Kidney (tissue), 14 donors: ENCODE measurements around the gene SFMBT2. TPM values are rescaled to one million over a fixed set of nuclear protein-coding genes. Genes with fewer than 3 reads are reported as not detected.

Experiments used
- DNase-seq, 5 donors: peaks; one replicate each; pipeline ENCODE4 v3.0.0-alpha.2; 2013 to 2020
- FAIRE-seq: peaks from 2 replicates; lab custom pipeline; 2012; peaks lifted over from hg19 to GRCh38; lab: Jason Lieb, UNC
- H3K27ac ChIP-seq, 2 donors: one replicate each; pipeline ENCODE4 v1.7.0; 2013; ENCODE audit warnings: low read depth in 2 of 2, low read length in 2 of 2, inconsistent platforms in 1 of 2
- H3K27me3 ChIP-seq: one replicate; pipeline ENCODE4 v1.7.1; 2013; ENCODE audit warnings: low read length, inconsistent platforms; ENCODE audit not compliant: control insufficient read depth, insufficient read depth
- H3K36me3 ChIP-seq, 3 donors: one replicate each; pipeline versions ENCODE4 v1.7.0 to v1.7.1; 2013; ENCODE audit warnings: low read length in 3 of 3, control low read depth in 1 of 3, inconsistent platforms in 1 of 3; ENCODE audit not compliant: insufficient read depth in 3 of 3, control insufficient read depth in 2 of 3
- H3K4me1 ChIP-seq, 3 donors: one replicate each; pipeline versions ENCODE4 v1.7.0 to v1.7.1; 2013; ENCODE audit warnings: low read length in 3 of 3, inconsistent platforms in 1 of 3, low read depth in 1 of 3; ENCODE audit not compliant: control insufficient read depth in 2 of 3, insufficient read depth in 2 of 3
- H3K4me3 ChIP-seq, 3 donors: one replicate each; pipeline versions ENCODE4 v1.7.0 to v1.8.1; 2013; ENCODE audit warnings: low read length in 3 of 3, control low read depth in 1 of 3, inconsistent platforms in 1 of 3
- H3K9ac ChIP-seq, 3 donors: one replicate each; pipeline versions ENCODE4 v1.7.0 to v1.7.1; 2013; ENCODE audit warnings: low read length in 3 of 3, control low read depth in 1 of 3, inconsistent platforms in 1 of 3
- H3K9me3 ChIP-seq, 3 donors: one replicate each; pipeline versions ENCODE4 v1.7.0 to v1.7.1; 2013; ENCODE audit warnings: low read length in 3 of 3, control low read depth in 1 of 3, inconsistent platforms in 1 of 3; ENCODE audit not compliant: control insufficient read depth in 2 of 3, insufficient read depth in 1 of 3
- intact Hi-C: fragments of 100-400 bp; cut with DNase I; formaldehyde crosslinking; loops from one replicate; pipeline ENCODE4 v1.11.1; 2022
- polyA plus RNA-seq: library from polyadenylated mRNA; stranded (reverse); fragments of 350-450 nt; fragmentation: Illumina TruSeq; extraction: RNeasy Lipid Tissue Mini Kit (QIAGEN cat#74804); gene quantifications from one replicate; pipeline ENCODE4 v1.2.3, GENCODE V29; 2014; ENCODE audit warnings: low read depth, low replicate concordance; ENCODE audit not compliant: insufficient read depth
- total RNA-seq: library from RNA; stranded (reverse); fragmentation: NEBNext Ultra II Directional; extraction: Animal tissue kit (Norgen Biotek cat#: 25700); gene quantifications from one replicate; pipeline ENCODE4 v1.2.1, GENCODE V29; 2021
- TF ChIP-seq, protein P1 (sequence below): IDR thresholded peaks from 3 replicates; pipeline ENCODE4 v1.5.1; 2012; ENCODE audit warnings: mild to moderate bottlenecking, moderate library complexity, borderline replicate concordance; ENCODE audit not compliant: insufficient read depth; ENCODE audit errors: extremely low read depth
- donor health status: control.
- donor health status: control.
- donor health status: control.
- donor health status: control.
- donor health status: control.
- donor health status: DM: yes; HTN: yes; CAD: no.
- donor health status: Normal renal cell carcinoma (clear cell type).

Gene SFMBT2
- total and polyA plus RNA-seq, 2 donors from 2014 or later: 1.2 to 15.3 TPM

DNA sequence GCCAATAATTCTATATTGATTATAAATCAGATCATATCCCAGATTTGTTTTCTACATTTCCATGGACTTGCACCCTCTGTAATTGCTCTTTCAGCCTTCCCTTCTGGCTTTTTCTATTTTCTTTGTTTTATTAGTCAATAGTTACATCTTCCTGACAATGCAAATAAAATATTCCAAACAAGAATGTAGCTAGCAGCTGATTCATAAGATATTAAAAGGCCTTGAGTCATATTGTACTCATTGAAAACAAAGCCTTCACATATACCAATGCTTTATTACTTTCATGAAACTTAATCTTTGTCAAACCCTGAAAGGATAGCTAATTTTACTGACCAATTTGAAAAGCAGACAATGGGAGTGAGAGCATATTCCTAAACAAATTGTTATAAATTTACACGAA is 10.7 kb upstream of the SFMBT2 start:
- TF ChIP-seq, protein P1, sequence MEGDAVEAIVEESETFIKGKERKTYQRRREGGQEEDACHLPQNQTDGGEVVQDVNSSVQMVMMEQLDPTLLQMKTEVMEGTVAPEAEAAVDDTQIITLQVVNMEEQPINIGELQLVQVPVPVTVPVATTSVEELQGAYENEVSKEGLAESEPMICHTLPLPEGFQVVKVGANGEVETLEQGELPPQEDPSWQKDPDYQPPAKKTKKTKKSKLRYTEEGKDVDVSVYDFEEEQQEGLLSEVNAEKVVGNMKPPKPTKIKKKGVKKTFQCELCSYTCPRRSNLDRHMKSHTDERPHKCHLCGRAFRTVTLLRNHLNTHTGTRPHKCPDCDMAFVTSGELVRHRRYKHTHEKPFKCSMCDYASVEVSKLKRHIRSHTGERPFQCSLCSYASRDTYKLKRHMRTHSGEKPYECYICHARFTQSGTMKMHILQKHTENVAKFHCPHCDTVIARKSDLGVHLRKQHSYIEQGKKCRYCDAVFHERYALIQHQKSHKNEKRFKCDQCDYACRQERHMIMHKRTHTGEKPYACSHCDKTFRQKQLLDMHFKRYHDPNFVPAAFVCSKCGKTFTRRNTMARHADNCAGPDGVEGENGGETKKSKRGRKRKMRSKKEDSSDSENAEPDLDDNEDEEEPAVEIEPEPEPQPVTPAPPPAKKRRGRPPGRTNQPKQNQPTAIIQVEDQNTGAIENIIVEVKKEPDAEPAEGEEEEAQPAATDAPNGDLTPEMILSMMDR: no peak
- no peak overlapping the region for H3K9ac ChIP-seq
- no peaks in the 10 kb centered on the region for H3K9me3 ChIP-seq
- H3K27me3 ChIP-seq: peaks cover 9% of the 10 kb centered on the region
- H3K4me1 ChIP-seq: no peaks in the 10 kb centered on the region
- H3K4me3 ChIP-seq: no peak overlapping the region
- intact Hi-C loops: no loop called here
- no peaks in the 10 kb centered on the region for H3K36me3 ChIP-seq
- FAIRE-seq: no peak
- DNase-seq: no peak
- H3K27ac ChIP-seq: no peak overlapping the region

GRCh38 chr10:7419998-7420397 is 9.2 kb upstream of the SFMBT2 start:
- no peaks in the 10 kb centered on the region for H3K4me1 ChIP-seq
- DNase-seq (no peak), FAIRE-seq (no peak)
- intact Hi-C loops: loop anchor here (10.0 kb wide), 1 partner anchor 745 kb away; no protein-coding TSS in a partner anchor
- H3K27ac ChIP-seq: no peak overlapping the region
- H3K9me3 ChIP-seq: no peaks in the 10 kb centered on the region
- H3K27me3 ChIP-seq: peaks cover 9% of the 10 kb centered on the region
- TF ChIP-seq, protein P1: no peak
- H3K4me3 ChIP-seq: no peak overlapping the region
- H3K36me3 ChIP-seq: no peaks in the 10 kb centered on the region
- H3K9ac ChIP-seq: no peak overlapping the region

GRCh38 chr10:7417807-7418206 is 7.0 kb upstream of the SFMBT2 start:
- Histone ChIP-seq H3K9ac (no peak overlapping the region), H3K9me3 (no peaks in the 10 kb centered on the region), H3K36me3 (no peaks in the 10 kb centered on the region), H3K27ac (no peak overlapping the region), H3K4me3 (no peak overlapping the region), H3K27me3 (peaks cover 15% of the 10 kb centered on the region), H3K4me1 (no peaks in the 10 kb centered on the region)
- TF ChIP-seq, protein P1: no peak
- no peak for FAIRE-seq
- no peak for DNase-seq
- intact Hi-C loops: loop anchor here (10.0 kb wide), 1 partner anchor 743 kb away; no protein-coding TSS in a partner anchor
